22Rv1 (cell line): ENCODE results near the gene CLIC4.

Experiments used
- H3K27ac ChIP-seq: fragments of 450-650 bp; 2 replicates; pipeline ENCODE4 v1.5.1; 2017
- CTCF ChIP-seq: fragments of 450-650 bp; IDR thresholded peaks from 2 replicates; pipeline ENCODE4 v1.5.1; 2017; ENCODE audit warnings: mild to moderate bottlenecking
- ZFX ChIP-seq: fragments of 450-650 bp; IDR thresholded peaks from 2 replicates; pipeline ENCODE4 v1.6.1; 2017; ENCODE audit warnings: antibody characterized with exemption, borderline replicate concordance

Gene CLIC4

GRCh38 chr1:24862775-24863483, 117.7 kb downstream of the CLIC4 start:
- H3K27ac ChIP-seq: no peak overlapping the region
- no peak for TF ChIP-seq ZFX
- TF ChIP-seq CTCF: no peak

GRCh38 chr1:24864370-24864777, 119.1 kb downstream of the CLIC4 start:
- TF ChIP-seq CTCF (no peak), ZFX (no peak)

GRCh38 chr1:24865168-24865567, 119.9 kb downstream of the CLIC4 start:
- no peak overlapping the region for H3K27ac ChIP-seq
- TF ChIP-seq ZFX: no peak
- no peak for TF ChIP-seq CTCF

More at GRCh38 chr1:24864370-24864777, 119.1 kb downstream of the CLIC4 start:
- no peak overlapping the region for H3K27ac ChIP-seq

- H3K27ac ChIP-seq: no peak overlapping the region
- TF ChIP-seq CTCF (no peak), ZFX (no peak)
Observed at GRCh38 chr1:24865587-24865986, 120.3 kb downstream of the CLIC4 start.

- no peak for TF ChIP-seq ZFX
- TF ChIP-seq CTCF: no peak
- H3K27ac ChIP-seq: no peak overlapping the region
Observed at GRCh38 chr1:24866211-24867083, 121.2 kb downstream of the CLIC4 start.

GRCh38 chr1:24867084-24867870, 122.0 kb downstream of the CLIC4 start:
- H3K27ac ChIP-seq: no peak overlapping the region
- TF ChIP-seq ZFX (no peak), CTCF (no peak)
